ENCODE results near the gene GAL3ST1. TPM values are rescaled to one million over a fixed set of nuclear protein-coding genes. Genes with fewer than 3 reads are reported as not detected.

The GAL3ST1 gene
- total and polyA plus RNA-seq, 2 of the 8 experiments (the other 6 are each of a cell fraction or from before 2014, with no cell fraction given) = 11.0 to 32.5 TPM

DNA sequence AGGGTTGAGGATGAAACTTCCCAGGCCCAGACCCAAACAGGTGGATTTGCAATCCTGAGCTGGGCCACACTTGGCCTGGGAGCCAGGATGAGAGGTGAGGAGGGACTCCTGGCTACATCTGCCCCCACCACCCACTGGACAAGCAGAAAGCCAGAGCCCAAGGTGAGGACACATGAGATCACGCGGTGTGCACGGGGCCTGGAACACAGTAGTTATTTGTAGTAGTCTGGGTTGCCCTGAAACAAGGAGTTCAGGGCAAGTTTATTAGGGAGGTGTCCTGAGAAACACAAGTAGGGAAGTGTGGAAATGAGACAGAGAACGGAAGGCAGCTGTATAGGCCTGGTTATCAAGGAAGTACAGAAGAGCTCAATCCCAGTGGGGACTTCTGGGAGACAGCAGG lies 27.3 kb downstream of the GAL3ST1 start (continued):
- TF ChIP-seq, protein P1, sequence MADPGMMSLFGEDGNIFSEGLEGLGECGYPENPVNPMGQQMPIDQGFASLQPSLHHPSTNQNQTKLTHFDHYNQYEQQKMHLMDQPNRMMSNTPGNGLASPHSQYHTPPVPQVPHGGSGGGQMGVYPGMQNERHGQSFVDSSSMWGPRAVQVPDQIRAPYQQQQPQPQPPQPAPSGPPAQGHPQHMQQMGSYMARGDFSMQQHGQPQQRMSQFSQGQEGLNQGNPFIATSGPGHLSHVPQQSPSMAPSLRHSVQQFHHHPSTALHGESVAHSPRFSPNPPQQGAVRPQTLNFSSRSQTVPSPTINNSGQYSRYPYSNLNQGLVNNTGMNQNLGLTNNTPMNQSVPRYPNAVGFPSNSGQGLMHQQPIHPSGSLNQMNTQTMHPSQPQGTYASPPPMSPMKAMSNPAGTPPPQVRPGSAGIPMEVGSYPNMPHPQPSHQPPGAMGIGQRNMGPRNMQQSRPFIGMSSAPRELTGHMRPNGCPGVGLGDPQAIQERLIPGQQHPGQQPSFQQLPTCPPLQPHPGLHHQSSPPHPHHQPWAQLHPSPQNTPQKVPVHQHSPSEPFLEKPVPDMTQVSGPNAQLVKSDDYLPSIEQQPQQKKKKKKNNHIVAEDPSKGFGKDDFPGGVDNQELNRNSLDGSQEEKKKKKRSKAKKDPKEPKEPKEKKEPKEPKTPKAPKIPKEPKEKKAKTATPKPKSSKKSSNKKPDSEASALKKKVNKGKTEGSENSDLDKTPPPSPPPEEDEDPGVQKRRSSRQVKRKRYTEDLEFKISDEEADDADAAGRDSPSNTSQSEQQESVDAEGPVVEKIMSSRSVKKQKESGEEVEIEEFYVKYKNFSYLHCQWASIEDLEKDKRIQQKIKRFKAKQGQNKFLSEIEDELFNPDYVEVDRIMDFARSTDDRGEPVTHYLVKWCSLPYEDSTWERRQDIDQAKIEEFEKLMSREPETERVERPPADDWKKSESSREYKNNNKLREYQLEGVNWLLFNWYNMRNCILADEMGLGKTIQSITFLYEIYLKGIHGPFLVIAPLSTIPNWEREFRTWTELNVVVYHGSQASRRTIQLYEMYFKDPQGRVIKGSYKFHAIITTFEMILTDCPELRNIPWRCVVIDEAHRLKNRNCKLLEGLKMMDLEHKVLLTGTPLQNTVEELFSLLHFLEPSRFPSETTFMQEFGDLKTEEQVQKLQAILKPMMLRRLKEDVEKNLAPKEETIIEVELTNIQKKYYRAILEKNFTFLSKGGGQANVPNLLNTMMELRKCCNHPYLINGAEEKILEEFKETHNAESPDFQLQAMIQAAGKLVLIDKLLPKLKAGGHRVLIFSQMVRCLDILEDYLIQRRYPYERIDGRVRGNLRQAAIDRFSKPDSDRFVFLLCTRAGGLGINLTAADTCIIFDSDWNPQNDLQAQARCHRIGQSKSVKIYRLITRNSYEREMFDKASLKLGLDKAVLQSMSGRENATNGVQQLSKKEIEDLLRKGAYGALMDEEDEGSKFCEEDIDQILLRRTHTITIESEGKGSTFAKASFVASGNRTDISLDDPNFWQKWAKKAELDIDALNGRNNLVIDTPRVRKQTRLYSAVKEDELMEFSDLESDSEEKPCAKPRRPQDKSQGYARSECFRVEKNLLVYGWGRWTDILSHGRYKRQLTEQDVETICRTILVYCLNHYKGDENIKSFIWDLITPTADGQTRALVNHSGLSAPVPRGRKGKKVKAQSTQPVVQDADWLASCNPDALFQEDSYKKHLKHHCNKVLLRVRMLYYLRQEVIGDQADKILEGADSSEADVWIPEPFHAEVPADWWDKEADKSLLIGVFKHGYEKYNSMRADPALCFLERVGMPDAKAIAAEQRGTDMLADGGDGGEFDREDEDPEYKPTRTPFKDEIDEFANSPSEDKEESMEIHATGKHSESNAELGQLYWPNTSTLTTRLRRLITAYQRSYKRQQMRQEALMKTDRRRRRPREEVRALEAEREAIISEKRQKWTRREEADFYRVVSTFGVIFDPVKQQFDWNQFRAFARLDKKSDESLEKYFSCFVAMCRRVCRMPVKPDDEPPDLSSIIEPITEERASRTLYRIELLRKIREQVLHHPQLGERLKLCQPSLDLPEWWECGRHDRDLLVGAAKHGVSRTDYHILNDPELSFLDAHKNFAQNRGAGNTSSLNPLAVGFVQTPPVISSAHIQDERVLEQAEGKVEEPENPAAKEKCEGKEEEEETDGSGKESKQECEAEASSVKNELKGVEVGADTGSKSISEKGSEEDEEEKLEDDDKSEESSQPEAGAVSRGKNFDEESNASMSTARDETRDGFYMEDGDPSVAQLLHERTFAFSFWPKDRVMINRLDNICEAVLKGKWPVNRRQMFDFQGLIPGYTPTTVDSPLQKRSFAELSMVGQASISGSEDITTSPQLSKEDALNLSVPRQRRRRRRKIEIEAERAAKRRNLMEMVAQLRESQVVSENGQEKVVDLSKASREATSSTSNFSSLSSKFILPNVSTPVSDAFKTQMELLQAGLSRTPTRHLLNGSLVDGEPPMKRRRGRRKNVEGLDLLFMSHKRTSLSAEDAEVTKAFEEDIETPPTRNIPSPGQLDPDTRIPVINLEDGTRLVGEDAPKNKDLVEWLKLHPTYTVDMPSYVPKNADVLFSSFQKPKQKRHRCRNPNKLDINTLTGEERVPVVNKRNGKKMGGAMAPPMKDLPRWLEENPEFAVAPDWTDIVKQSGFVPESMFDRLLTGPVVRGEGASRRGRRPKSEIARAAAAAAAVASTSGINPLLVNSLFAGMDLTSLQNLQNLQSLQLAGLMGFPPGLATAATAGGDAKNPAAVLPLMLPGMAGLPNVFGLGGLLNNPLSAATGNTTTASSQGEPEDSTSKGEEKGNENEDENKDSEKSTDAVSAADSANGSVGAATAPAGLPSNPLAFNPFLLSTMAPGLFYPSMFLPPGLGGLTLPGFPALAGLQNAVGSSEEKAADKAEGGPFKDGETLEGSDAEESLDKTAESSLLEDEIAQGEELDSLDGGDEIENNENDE (IDR thresholded peaks at IDR 0.05; ENCODE audit: insufficient replicate concordance, low read length) = no peak
- no peak for TF ChIP-seq NRF1 (IDR thresholded peaks at IDR 0.05; ENCODE audit: low read depth, low read length)
- no peak for TF ChIP-seq SIX5 (IDR thresholded peaks at IDR 0.05; ENCODE audit: low read depth, low read length)
- TF ChIP-seq CTCF (IDR thresholded peaks at IDR 0.05; ENCODE audit: control extremely low read depth in 1 of 3, insufficient read depth in 1 of 3, low read depth in 1 of 3, low read length in 3 of 3) = no peak
- no peak for TF ChIP-seq SIRT6 (IDR thresholded peaks at IDR 0.05; ENCODE audit: low read length)
- no peak for TF ChIP-seq USF2 (IDR thresholded peaks at IDR 0.05; ENCODE audit: low read length)

Data from H1 (cell line).